ENCODE results near the gene GTF3C1. TPM values are rescaled to one million over a fixed set of nuclear protein-coding genes. Genes with fewer than 3 reads are reported as not detected.
A peak's percentile ranks its signal among the peaks of the same experiment; 100 is the strongest.

GTF3C1 gene
- total and polyA plus RNA-seq, 4 donors, result 33.5 to 84.0 (median 67.5) TPM

GRCh38 chr16:27539636-27540035 lies 10.1 kb downstream of the GTF3C1 start:
- peaks cover 0 to 6% (median 0%) of the 10 kb centered on the region in 5 donors for H3K4me1 ChIP-seq (ENCODE audit: control insufficient read depth in 5 of 5, insufficient read depth in 5 of 5, low read length in 5 of 5)
- H3K4me3 ChIP-seq, result no peak overlapping the region

GRCh38 chr16:27539120-27539519 lies 10.6 kb downstream of the GTF3C1 start:
- no peak overlapping the region for H3K9ac ChIP-seq (ENCODE audit: insufficient read depth in 1 of 2, low read length in 2 of 2)
- 77 to 84% methylated on average over 2 of the region's 2 CpGs for WGBS, 2 donors
- H3K4me3 ChIP-seq, result no peak overlapping the region
- no peak for DNase-seq
- peaks cover 42 to 73% (median 69%) of the 10 kb centered on the region in 4 donors for H3K36me3 ChIP-seq (ENCODE audit: control insufficient read depth in 4 of 4, insufficient read depth in 4 of 4, low read length in 4 of 4)
- TF ChIP-seq CTCF (IDR thresholded peaks at IDR 0.05; ENCODE audit: control extremely low read depth, extremely low read depth), result no peak
- H3K4me1 ChIP-seq (ENCODE audit: control insufficient read depth in 5 of 5, insufficient read depth in 5 of 5, low read length in 5 of 5), result peaks cover 0 to 6% (median 0%) of the 10 kb centered on the region in 5 donors
- no peaks in the 10 kb centered on the region for H3K27me3 ChIP-seq (ENCODE audit: control insufficient read depth in 3 of 3, insufficient read depth in 3 of 3, low read length in 2 of 3)
- ATAC-seq (ENCODE audit: insufficient read depth, low FRiP score), result no peak
- no peak overlapping the region for H3K27ac ChIP-seq (ENCODE audit: low read depth in 1 of 2, low read length in 1 of 2)
- H3K9me3 ChIP-seq (ENCODE audit: control insufficient read depth in 4 of 4, insufficient read depth in 3 of 4, low read length in 3 of 4), result peaks cover 0 to 3% (median 0%) of the 10 kb centered on the region in 4 donors

More at GRCh38 chr16:27539636-27540035, 10.1 kb downstream of the GTF3C1 start:
- Histone ChIP-seq H3K36me3 (ENCODE audit: control insufficient read depth in 4 of 4, insufficient read depth in 4 of 4, low read length in 4 of 4) (peaks cover 47 to 73% (median 66%) of the 10 kb centered on the region in 4 donors), H3K27ac (ENCODE audit: low read depth in 1 of 2, low read length in 1 of 2) (no peak overlapping the region), H3K27me3 (ENCODE audit: control insufficient read depth in 3 of 3, insufficient read depth in 3 of 3, low read length in 2 of 3) (no peaks in the 10 kb centered on the region), H3K9me3 (ENCODE audit: control insufficient read depth in 4 of 4, insufficient read depth in 3 of 4, low read length in 3 of 4) (peaks cover 0 to 3% (median 0%) of the 10 kb centered on the region in 4 donors), H3K9ac (ENCODE audit: insufficient read depth in 1 of 2, low read length in 2 of 2) (no peak overlapping the region)
- TF ChIP-seq CTCF (IDR thresholded peaks at IDR 0.05; ENCODE audit: control extremely low read depth, extremely low read depth), result no peak
- WGBS, 2 donors, result 76 to 79% methylated on average over 5 of the region's 5 CpGs
- ATAC-seq (ENCODE audit: insufficient read depth, low FRiP score), result no peak
- no peak for DNase-seq

GRCh38 chr16:27538528-27538927 lies 11.2 kb downstream of the GTF3C1 start:
- Histone ChIP-seq H3K36me3 (ENCODE audit: control insufficient read depth in 4 of 4, insufficient read depth in 4 of 4, low read length in 4 of 4) (peaks cover 36 to 71% (median 67%) of the 10 kb centered on the region in 4 donors), H3K4me1 (ENCODE audit: control insufficient read depth in 5 of 5, insufficient read depth in 5 of 5, low read length in 5 of 5) (peaks cover 0 to 6% (median 0%) of the 10 kb centered on the region in 5 donors), H3K4me3 (no peak overlapping the region), H3K9me3 (ENCODE audit: control insufficient read depth in 4 of 4, insufficient read depth in 3 of 4, low read length in 3 of 4) (peaks cover 0 to 5% (median 0%) of the 10 kb centered on the region in 4 donors), H3K27me3 (ENCODE audit: control insufficient read depth in 3 of 3, insufficient read depth in 3 of 3, low read length in 2 of 3) (no peaks in the 10 kb centered on the region), H3K9ac (ENCODE audit: insufficient read depth in 1 of 2, low read length in 2 of 2) (no peak overlapping the region), H3K27ac (ENCODE audit: low read depth in 1 of 2, low read length in 1 of 2) (no peak overlapping the region)
- WGBS, 2 donors, result 59 to 60% methylated on average over 5 of the region's 5 CpGs
- DNase-seq (peak in 2 of 3 donors; percentile 24 to 68), ATAC-seq (ENCODE audit: insufficient read depth, low FRiP score) (no peak)
- TF ChIP-seq CTCF (IDR thresholded peaks at IDR 0.05; ENCODE audit: control extremely low read depth, extremely low read depth), result no peak

- DNase-seq (no peak), ATAC-seq (ENCODE audit: insufficient read depth, low FRiP score) (no peak)
- peaks cover 24 to 73% (median 69%) of the 10 kb centered on the region in 4 donors for H3K36me3 ChIP-seq (ENCODE audit: control insufficient read depth in 4 of 4, insufficient read depth in 4 of 4, low read length in 4 of 4)
- WGBS, 2 donors, result 83 to 87% methylated on average over 4 of the region's 4 CpGs
- H3K9me3 ChIP-seq (ENCODE audit: control insufficient read depth in 4 of 4, insufficient read depth in 3 of 4, low read length in 3 of 4), result peaks cover 0 to 2% (median 0%) of the 10 kb centered on the region in 4 donors
- H3K9ac ChIP-seq (ENCODE audit: insufficient read depth in 1 of 2, low read length in 2 of 2), result no peak overlapping the region
- H3K27me3 ChIP-seq (ENCODE audit: control insufficient read depth in 3 of 3, insufficient read depth in 3 of 3, low read length in 2 of 3), result no peaks in the 10 kb centered on the region
- H3K4me3 ChIP-seq, result no peak overlapping the region
- no peak for TF ChIP-seq CTCF (IDR thresholded peaks at IDR 0.05; ENCODE audit: control extremely low read depth, extremely low read depth)
- H3K4me1 ChIP-seq (ENCODE audit: control insufficient read depth in 5 of 5, insufficient read depth in 5 of 5, low read length in 5 of 5), result peaks cover 0 to 6% (median 3%) of the 10 kb centered on the region in 5 donors
- H3K27ac ChIP-seq (ENCODE audit: low read depth in 1 of 2, low read length in 1 of 2), result no peak overlapping the region
These were observed 15.5 kb downstream of the GTF3C1 start for GRCh38 chr16:27534256-27534655.

Data from lung (tissue), 12 donors.